DND-41 (cell line): ENCODE measurements around the gene BIRC6.

Source experiments
- CTCF ChIP-seq: IDR thresholded peaks from 2 replicates; pipeline ENCODE4 v1.5.1; 2012; ENCODE audit warnings: borderline replicate concordance, low read length, moderate library complexity, mild to moderate bottlenecking; ENCODE audit not compliant: poor library complexity, severe bottlenecking; ENCODE audit errors: extremely low read depth
- EZH2 ChIP-seq: IDR thresholded peaks from 3 replicates; pipeline ENCODE4 v1.6.1; 2012; ENCODE audit warnings: borderline replicate concordance, low read depth, mild to moderate bottlenecking, moderate library complexity, low read length, inconsistent platforms; ENCODE audit not compliant: severe bottlenecking

DNA sequence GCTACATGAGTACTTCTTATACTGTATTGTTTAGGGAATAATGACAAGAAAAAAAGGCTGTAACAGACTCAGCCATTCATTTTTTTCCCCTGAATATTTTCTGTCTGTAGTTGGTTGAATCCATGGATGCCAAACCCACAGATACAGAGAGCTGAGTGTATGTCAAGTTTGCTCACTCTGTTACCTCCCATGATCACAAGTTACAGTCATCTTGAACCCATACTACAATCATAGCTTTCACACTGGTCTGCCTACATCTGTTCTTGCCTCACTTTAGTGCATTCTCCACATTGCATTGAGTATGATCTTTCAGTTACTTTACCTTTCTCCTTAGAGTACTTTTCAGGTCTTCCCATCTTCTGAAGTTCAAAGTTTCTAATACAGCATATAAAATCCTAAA lies 94.0 kb downstream of the BIRC6 start:
- no peak for TF ChIP-seq CTCF
- TF ChIP-seq EZH2 = no peak
